WTC11 (cell line): Measurements from ENCODE around the gene OPA1. TPM values are rescaled to one million over a fixed set of nuclear protein-coding genes. Genes with fewer than 3 reads are reported as not detected.

Experiments used
- ATAC-seq: fragments of 200-7000 bp; cut with Tn5 transposase; 2 replicates; pipeline ENCODE4 v1.10.0; 2021; ENCODE audit warnings: mild to moderate bottlenecking, moderate library complexity
- CTCF ChIA-PET: fragments of 300-600 bp; sonication (Branson Sonifier 250); formaldehyde crosslinking; loops from one replicate; lab custom pipeline; 2021; ENCODE audit warnings: antibody characterized with exemption; lab: Charles Lee
- POLR2A ChIA-PET: fragments of 350-600 bp; sonication (Branson Sonifier 250); formaldehyde crosslinking; loops from one replicate; lab custom pipeline; 2021; ENCODE audit warnings: antibody characterized with exemption; lab: Charles Lee
- DNase-seq: peaks from one replicate; pipeline ENCODE4 v3.0.0; 2021; ENCODE audit warnings: low spot score
- H3K27ac Mint-ChIP-seq: 2 replicates; pipeline ENCODE4 v1.8.0; 2021; ENCODE audit warnings: mixed read lengths
- H3K27me3 Mint-ChIP-seq: 2 replicates; pipeline ENCODE4 v1.8.0; 2021; ENCODE audit warnings: low read depth, mild to moderate bottlenecking, moderate library complexity, mixed read lengths
- H3K36me3 Mint-ChIP-seq: 2 replicates; pipeline ENCODE4 v1.8.0; 2021; ENCODE audit warnings: mixed read lengths
- H3K4me1 Mint-ChIP-seq: 2 replicates; pipeline ENCODE4 v1.8.0; 2022; ENCODE audit warnings: mixed read lengths
- H3K4me3 Mint-ChIP-seq: 2 replicates; pipeline ENCODE4 v1.8.0; 2021; ENCODE audit warnings: mild to moderate bottlenecking, moderate library complexity, mixed read lengths
- H3K9me3 Mint-ChIP-seq: 2 replicates; pipeline ENCODE4 v1.8.0; 2021; ENCODE audit warnings: mixed read lengths
- CBFB ChIP-seq: sonication (generic); formaldehyde crosslinking; IDR thresholded peaks from 2 replicates; pipeline ENCODE4 v1.8.1; 2022; ENCODE audit warnings: mild to moderate bottlenecking, low read depth, missing genetic modification reagents
- E2F4 ChIP-seq: sonication (generic); formaldehyde crosslinking; IDR thresholded peaks from 2 replicates; pipeline ENCODE4 v1.8.1; 2022; ENCODE audit warnings: low read depth, mild to moderate bottlenecking, moderate library complexity, missing genetic modification reagents, borderline replicate concordance
- E2F5 ChIP-seq: sonication (generic); formaldehyde crosslinking; IDR thresholded peaks from 2 replicates; pipeline ENCODE4 v1.8.1; 2022; ENCODE audit warnings: mild to moderate bottlenecking, moderate library complexity, missing genetic modification reagents
- ELF4 ChIP-seq: sonication (generic); formaldehyde crosslinking; IDR thresholded peaks from 2 replicates; pipeline ENCODE4 v1.8.1; 2022; ENCODE audit warnings: low read depth, mild to moderate bottlenecking, moderate library complexity, missing genetic modification reagents
- ESRRA ChIP-seq: sonication (generic); formaldehyde crosslinking; IDR thresholded peaks from 2 replicates; pipeline ENCODE4 v1.8.1; 2022; ENCODE audit warnings: mild to moderate bottlenecking, missing genetic modification reagents, borderline replicate concordance
- GRHL2 ChIP-seq: fragments of 250-450 bp; sonication (Bioruptor Pico); IDR thresholded peaks from 2 replicates; pipeline ENCODE4 v1.8.0; 2022; ENCODE audit warnings: mild to moderate bottlenecking, moderate library complexity; ENCODE audit not compliant: insufficient replicate concordance, severe bottlenecking
- GTF2I ChIP-seq: fragments of 250-450 bp; sonication (Bioruptor Pico); conservative IDR thresholded peaks from 2 replicates; pipeline ENCODE4 v1.4.0; 2021; ENCODE audit warnings: mild to moderate bottlenecking
- HMGA2 ChIP-seq: fragments of 250-450 bp; sonication (Bioruptor Pico); IDR thresholded peaks from 2 replicates; pipeline ENCODE4 v1.4.0; 2021; ENCODE audit warnings: mild to moderate bottlenecking, moderate library complexity
- HMGXB4 ChIP-seq: sonication (generic); formaldehyde crosslinking; IDR thresholded peaks from 2 replicates; pipeline ENCODE4 v1.8.1; 2023; ENCODE audit warnings: mild to moderate bottlenecking, moderate library complexity, missing genetic modification reagents
- JUN ChIP-seq: sonication (generic); formaldehyde crosslinking; IDR thresholded peaks from 2 replicates; pipeline ENCODE4 v1.8.0; 2023; ENCODE audit warnings: mild to moderate bottlenecking, missing genetic modification reagents
- KAT7 ChIP-seq: sonication (generic); formaldehyde crosslinking; IDR thresholded peaks from 2 replicates; pipeline ENCODE4 v1.8.1; 2023; ENCODE audit warnings: missing genetic modification reagents, mild to moderate bottlenecking, borderline replicate concordance
- OVOL2 ChIP-seq: fragments of 250-450 bp; sonication (Bioruptor Pico); IDR thresholded peaks from 2 replicates; pipeline ENCODE4 v1.9.0; 2021; ENCODE audit warnings: mild to moderate bottlenecking, borderline replicate concordance
- RORB ChIP-seq: fragments of 250-450 bp; sonication (Bioruptor Pico); IDR thresholded peaks from 2 replicates; pipeline ENCODE4 v1.9.0; 2021; ENCODE audit warnings: mild to moderate bottlenecking
- SMAD4 ChIP-seq: sonication (generic); formaldehyde crosslinking; IDR thresholded peaks from 2 replicates; pipeline ENCODE4 v1.8.0; 2022; ENCODE audit warnings: mild to moderate bottlenecking, missing genetic modification reagents
- SP1 ChIP-seq: sonication (generic); formaldehyde crosslinking; conservative IDR thresholded peaks from 2 replicates; pipeline ENCODE4 v1.8.1; 2022; ENCODE audit warnings: missing genetic modification reagents
- STAT6 ChIP-seq: sonication (generic); formaldehyde crosslinking; conservative IDR thresholded peaks from 2 replicates; pipeline ENCODE4 v1.8.1; 2023; ENCODE audit warnings: mild to moderate bottlenecking, low read depth, missing genetic modification reagents, moderate library complexity
- TEAD1 ChIP-seq: sonication (generic); formaldehyde crosslinking; IDR thresholded peaks from 2 replicates; pipeline ENCODE4 v1.8.0; 2022; ENCODE audit warnings: mild to moderate bottlenecking, missing genetic modification reagents
- ZBTB43 ChIP-seq: sonication (generic); formaldehyde crosslinking; IDR thresholded peaks from 2 replicates; pipeline ENCODE4 v1.8.1; 2023; ENCODE audit warnings: mild to moderate bottlenecking, missing genetic modification reagents
- ZNF138 ChIP-seq: sonication (generic); formaldehyde crosslinking; conservative IDR thresholded peaks from 2 replicates; pipeline ENCODE4 v1.8.1; 2022; ENCODE audit warnings: mild to moderate bottlenecking, moderate library complexity, missing genetic modification reagents
- ZNF671 ChIP-seq: fragments of 250-450 bp; sonication (Bioruptor Pico); IDR thresholded peaks from 2 replicates; pipeline ENCODE4 v1.8.0; 2021; ENCODE audit warnings: mild to moderate bottlenecking
- ZSCAN18 ChIP-seq: fragments of 250-450 bp; sonication (Bioruptor Pico); IDR thresholded peaks from 2 replicates; pipeline ENCODE4 v2.1.2; 2022; ENCODE audit warnings: mild to moderate bottlenecking, moderate library complexity
- total RNA-seq: library from RNA; stranded (reverse); gene quantifications from 3 replicates; pipeline ENCODE4 v1.2.3, GENCODE V29; 2021

Gene OPA1
- total RNA-seq, 1 experiment from 2014 or later, result 84.7 TPM

- TF ChIP-seq TEAD1 (CRISPR knock-in tag) (no peak), ZSCAN18 (no peak), HMGXB4 (CRISPR knock-in tag) (no peak)
Observed at GRCh38 chr3:193545304-193545703, 47.7 kb upstream of the OPA1 start (continued).

GRCh38 chr3:193546129-193546528, 46.9 kb upstream of the OPA1 start:
- ChIA-PET CTCF (no interaction called here), POLR2A (no interaction called here)
- ATAC-seq (no peak), DNase-seq (no peak)
- no peak overlapping the region for H3K4me3 Mint-ChIP-seq
- TF ChIP-seq JUN, result no peak
- TF ChIP-seq CBFB, result no peak
- TF ChIP-seq ZBTB43 (CRISPR knock-in tag), result no peak
- TF ChIP-seq ZNF138 (CRISPR knock-in tag), result no peak
- no peak for TF ChIP-seq E2F5 (CRISPR knock-in tag)
- no peak for TF ChIP-seq STAT6
- no peak for TF ChIP-seq GRHL2
- TF ChIP-seq HMGA2, result no peak
- no peak for TF ChIP-seq SMAD4
- TF ChIP-seq ZNF671 (CRISPR knock-in tag), result no peak
- TF ChIP-seq SP1, result no peak
- TF ChIP-seq KAT7, result no peak
- TF ChIP-seq RORB (CRISPR knock-in tag), result no peak
- no peak for TF ChIP-seq E2F4 (CRISPR knock-in tag)
- TF ChIP-seq ESRRA (CRISPR knock-in tag), result no peak
- TF ChIP-seq GTF2I (CRISPR knock-in tag), result no peak
- TF ChIP-seq OVOL2 (CRISPR knock-in tag), result no peak
- TF ChIP-seq ELF4, result no peak
- peaks cover 29% of the 10 kb centered on the region for H3K9me3 Mint-ChIP-seq
- no peaks in the 10 kb centered on the region for H3K27me3 Mint-ChIP-seq
- peaks cover 5% of the 10 kb centered on the region; the same call in 1 of the 2 replicates for H3K36me3 Mint-ChIP-seq
- H3K4me1 Mint-ChIP-seq, result peaks cover 7% of the 10 kb centered on the region
- no peak overlapping the region for H3K27ac Mint-ChIP-seq
